ENCODE results near the gene GPATCH3.
"Not testable (repeated sequence)": the region's sequence is repeated elsewhere in the genome, so short reads cannot be mapped to it uniquely, and the experiment has no call there.

GPATCH3 gene, protein sequence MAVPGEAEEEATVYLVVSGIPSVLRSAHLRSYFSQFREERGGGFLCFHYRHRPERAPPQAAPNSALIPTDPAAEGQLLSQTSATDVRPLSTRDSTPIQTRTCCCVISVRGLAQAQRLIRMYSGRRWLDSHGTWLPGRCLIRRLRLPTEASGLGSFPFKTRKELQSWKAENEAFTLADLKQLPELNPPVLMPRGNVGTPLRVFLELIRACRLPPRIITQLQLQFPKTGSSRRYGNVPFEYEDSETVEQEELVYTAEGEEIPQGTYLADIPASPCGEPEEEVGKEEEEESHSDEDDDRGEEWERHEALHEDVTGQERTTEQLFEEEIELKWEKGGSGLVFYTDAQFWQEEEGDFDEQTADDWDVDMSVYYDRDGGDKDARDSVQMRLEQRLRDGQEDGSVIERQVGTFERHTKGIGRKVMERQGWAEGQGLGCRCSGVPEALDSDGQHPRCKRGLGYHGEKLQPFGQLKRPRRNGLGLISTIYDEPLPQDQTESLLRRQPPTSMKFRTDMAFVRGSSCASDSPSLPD

GRCh38 chr1:26900001-26900814 lies at the start of gene GPATCH3:
GPATCH3 (minus strand) TSS chr1:26900467; CDS start chr1:26900442, 25 bp downstream.
- H3K4me3 ChIP-seq (replicated peaks in 1 of 2; ENCODE audit: low read depth in 2 of 2, low read length in 2 of 2): peak within 1 kb of the TSS; percentile 94 to 98
- TF ChIP-seq, protein P1, sequence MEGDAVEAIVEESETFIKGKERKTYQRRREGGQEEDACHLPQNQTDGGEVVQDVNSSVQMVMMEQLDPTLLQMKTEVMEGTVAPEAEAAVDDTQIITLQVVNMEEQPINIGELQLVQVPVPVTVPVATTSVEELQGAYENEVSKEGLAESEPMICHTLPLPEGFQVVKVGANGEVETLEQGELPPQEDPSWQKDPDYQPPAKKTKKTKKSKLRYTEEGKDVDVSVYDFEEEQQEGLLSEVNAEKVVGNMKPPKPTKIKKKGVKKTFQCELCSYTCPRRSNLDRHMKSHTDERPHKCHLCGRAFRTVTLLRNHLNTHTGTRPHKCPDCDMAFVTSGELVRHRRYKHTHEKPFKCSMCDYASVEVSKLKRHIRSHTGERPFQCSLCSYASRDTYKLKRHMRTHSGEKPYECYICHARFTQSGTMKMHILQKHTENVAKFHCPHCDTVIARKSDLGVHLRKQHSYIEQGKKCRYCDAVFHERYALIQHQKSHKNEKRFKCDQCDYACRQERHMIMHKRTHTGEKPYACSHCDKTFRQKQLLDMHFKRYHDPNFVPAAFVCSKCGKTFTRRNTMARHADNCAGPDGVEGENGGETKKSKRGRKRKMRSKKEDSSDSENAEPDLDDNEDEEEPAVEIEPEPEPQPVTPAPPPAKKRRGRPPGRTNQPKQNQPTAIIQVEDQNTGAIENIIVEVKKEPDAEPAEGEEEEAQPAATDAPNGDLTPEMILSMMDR (IDR thresholded peaks at IDR 0.05; ENCODE audit: low read depth, low read length): no peak
- DNase-seq (ENCODE audit: low read depth in 2 of 2): peak; percentile 96 to 97

GRCh38 chr1:26949926-26950319 lies 49.7 kb upstream of the GPATCH3 start:
- DNase-seq (ENCODE audit: low read depth in 2 of 2): no peak
- H3K4me3 ChIP-seq (replicated peaks in 1 of 2; ENCODE audit: low read depth in 2 of 2, low read length in 2 of 2): no peak overlapping the region
- TF ChIP-seq, protein P1 (IDR thresholded peaks at IDR 0.05; ENCODE audit: low read depth, low read length): no peak

DNA sequence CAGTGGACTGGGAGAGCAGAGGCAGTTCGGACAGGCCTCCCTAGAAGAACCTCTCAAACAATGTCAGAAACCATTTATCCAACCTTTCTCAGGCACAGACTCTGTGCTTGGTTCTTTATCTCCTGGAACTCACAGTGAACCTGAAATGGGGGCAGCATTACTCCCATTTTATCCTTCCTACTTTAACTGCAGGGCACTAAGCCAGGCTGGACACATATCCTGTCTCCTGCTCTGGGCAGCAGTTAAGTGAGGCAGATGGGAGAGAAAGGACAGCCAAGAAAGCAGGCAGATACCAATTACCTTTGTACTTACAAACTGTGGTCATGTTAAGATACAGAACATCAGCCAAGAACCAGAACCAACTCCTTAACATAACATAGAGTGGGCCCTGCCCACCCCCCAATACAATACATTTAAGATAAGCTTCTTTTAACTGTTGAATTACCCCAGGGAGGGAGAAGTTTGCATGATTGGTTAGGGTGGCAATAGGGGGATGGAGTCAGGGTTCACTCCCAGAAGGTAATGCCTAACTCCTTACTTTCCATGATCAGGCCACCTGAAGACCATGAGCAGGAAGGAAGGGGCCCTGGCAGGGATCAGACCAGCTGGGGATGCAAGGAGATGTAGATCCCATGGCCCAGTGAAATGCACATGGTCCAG lies 49.1 kb upstream of the GPATCH3 start:
- TF ChIP-seq, protein P1 (IDR thresholded peaks at IDR 0.05; ENCODE audit: low read depth, low read length): no peak
- no peak overlapping the region for H3K4me3 ChIP-seq (replicated peaks in 1 of 2; ENCODE audit: low read depth in 2 of 2, low read length in 2 of 2)
- peak in 1 of 2 donors; percentile 55 for DNase-seq (ENCODE audit: low read depth in 2 of 2)

GRCh38 chr1:26948725-26949057 lies 48.4 kb upstream of the GPATCH3 start:
- DNase-seq (ENCODE audit: low read depth in 2 of 2); H3K4me3 ChIP-seq (replicated peaks in 1 of 2; ENCODE audit: low read depth in 2 of 2, low read length in 2 of 2): not testable (repeated sequence)

GRCh38 chr1:26946270-26946669 lies 46.0 kb upstream of the GPATCH3 start:
- TF ChIP-seq, protein P1 (IDR thresholded peaks at IDR 0.05; ENCODE audit: low read depth, low read length): no peak
- no peak overlapping the region for H3K4me3 ChIP-seq (replicated peaks in 1 of 2; ENCODE audit: low read depth in 2 of 2, low read length in 2 of 2)
- DNase-seq (ENCODE audit: low read depth in 2 of 2): peak in 1 of 2 donors; percentile 11

DNA sequence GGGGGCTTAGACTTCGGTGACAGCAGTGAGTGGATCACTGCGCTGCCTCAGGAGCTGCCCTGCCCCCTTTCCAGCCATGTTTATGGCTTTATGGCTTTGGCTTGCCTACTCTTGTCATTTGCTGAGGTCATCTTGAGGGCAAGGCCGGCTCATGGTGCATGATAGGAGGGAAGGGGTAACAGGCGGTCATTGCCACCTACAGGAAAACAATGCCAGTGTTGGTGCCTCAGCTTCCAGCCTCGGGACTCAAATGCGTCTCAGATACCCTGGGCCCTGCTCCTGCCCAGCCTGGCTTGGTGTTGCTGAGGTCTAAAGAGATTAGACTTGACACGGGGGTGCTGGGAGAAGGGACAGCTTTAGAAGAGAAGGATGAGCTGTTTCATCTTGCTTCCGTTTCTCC lies 45.5 kb upstream of the GPATCH3 start:
- TF ChIP-seq, protein P1 (IDR thresholded peaks at IDR 0.05; ENCODE audit: low read depth, low read length): no peak
- no peak for DNase-seq (ENCODE audit: low read depth in 2 of 2)
- H3K4me3 ChIP-seq (replicated peaks in 1 of 2; ENCODE audit: low read depth in 2 of 2, low read length in 2 of 2): no peak overlapping the region
